Uterus (tissue), 4 donors: Measurements from ENCODE around the gene AJM1. TPM values are rescaled to one million over a fixed set of nuclear protein-coding genes. Genes with fewer than 3 reads are reported as not detected.
"Not testable (repeated sequence)": the region's sequence is repeated elsewhere in the genome, so short reads cannot be mapped to it uniquely, and the experiment has no call there.

ENCODE experiments used
- DNase-seq, 2 donors: peaks; one replicate each; pipeline ENCODE4 v3.0.0-alpha.2; 2019 to 2020
- H3K27ac ChIP-seq, 2 donors: fragments of 200-600 bp; sonication (generic); 1 replicate in 1 of 2; 2 replicates in 1 of 2; pipeline ENCODE4 v1.5.1; 2016 to 2018
- H3K27me3 ChIP-seq, 2 donors: fragments of 200-600 bp; sonication (generic); one replicate each; pipeline ENCODE4 v1.5.1; 2018 to 2019; ENCODE audit warnings: control low read depth in 1 of 2
- H3K36me3 ChIP-seq, 2 donors: fragments of 200-600 bp; sonication (generic); one replicate each; pipeline ENCODE4 v1.5.1; 2019; ENCODE audit warnings: control low read depth in 1 of 2
- H3K4me1 ChIP-seq, 2 donors: fragments of 200-600 bp; sonication (generic); one replicate each; pipeline ENCODE4 v1.5.1; 2018 to 2019; ENCODE audit warnings: control low read depth in 1 of 2
- H3K4me3 ChIP-seq, 2 donors: fragments of 200-600 bp; sonication (generic); 1 replicate in 1 of 2; 2 replicates in 1 of 2; pipeline ENCODE4 v1.5.1; 2018 to 2019; ENCODE audit warnings: mild to moderate bottlenecking in 1 of 2
- H3K9me3 ChIP-seq, 2 donors: fragments of 200-600 bp; sonication (generic); one replicate each; pipeline ENCODE4 v1.5.1; 2019; ENCODE audit warnings: control low read depth in 1 of 2
- POLR2A ChIP-seq, 2 donors: fragments of 450-650 bp; IDR thresholded peaks; one replicate each; pipeline ENCODE4 v1.6.1; 2016; ENCODE audit warnings: antibody characterized with exemption in 2 of 2, mild to moderate bottlenecking in 1 of 2, moderate library complexity in 1 of 2
- intact Hi-C: fragments of 100-400 bp; cut with DNase I; formaldehyde crosslinking; loops from one replicate; pipeline ENCODE4 v1.15.1; 2023; ENCODE audit warnings: low total_unique reads
- total RNA-seq, 4 donors: library from RNA; depleted of rRNA in 3 of 4; stranded (reverse); fragments of >200 nt in 3 of 4; gene quantifications; one replicate each; pipeline versions ENCODE4 v1.1.0 to v1.2.4, GENCODE V29; 2014 to 2023
- TF ChIP-seq, protein P1 (sequence below), 4 experiments: fragments of 200-600 bp in 2 of 4; fragments of 450-650 bp in 2 of 4; sonication (generic) in 2 of 4; IDR thresholded peaks; one replicate each; pipeline ENCODE4 v1.5.1; 2016 to 2019; ENCODE audit warnings: antibody characterized with exemption in 4 of 4, mild to moderate bottlenecking in 2 of 4, moderate library complexity in 1 of 4
- donor health status: DM: yes; HTN: yes; CAD: no.

The AJM1 gene
- total RNA-seq, 4 donors from 2014 or later, result 1.3 to 3.6 (median 3.6) TPM; not detected in 1

DNA sequence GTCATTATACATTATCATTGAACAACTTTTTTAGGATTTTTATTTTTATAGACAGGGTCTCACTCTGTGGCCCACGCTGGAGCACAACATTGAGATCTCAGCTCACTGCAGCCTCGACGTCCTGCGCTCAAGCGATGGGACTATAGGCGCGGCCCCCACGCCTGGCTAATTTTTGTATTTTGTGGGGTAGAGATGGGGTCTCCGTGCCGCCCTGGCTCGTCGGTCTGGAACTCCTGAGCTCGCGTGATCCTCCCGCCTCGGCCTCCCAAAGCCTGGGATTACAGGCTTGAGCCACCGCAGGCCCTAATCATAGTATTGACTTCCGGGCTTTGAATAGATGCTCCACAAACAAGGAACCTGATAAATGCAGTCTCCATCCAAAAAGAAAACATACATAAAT is 25.2 kb downstream of the AJM1 start:
- Histone ChIP-seq H3K4me1 (peaks cover 0 to 11% of the 10 kb centered on the region in 2 donors), H3K9me3 (no peaks in the 10 kb centered on the region), H3K4me3 (no peak overlapping the region), H3K27ac (no peak overlapping the region), H3K27me3 (no peaks in the 10 kb centered on the region), H3K36me3 (no peaks in the 10 kb centered on the region)
- TF ChIP-seq, protein P1, sequence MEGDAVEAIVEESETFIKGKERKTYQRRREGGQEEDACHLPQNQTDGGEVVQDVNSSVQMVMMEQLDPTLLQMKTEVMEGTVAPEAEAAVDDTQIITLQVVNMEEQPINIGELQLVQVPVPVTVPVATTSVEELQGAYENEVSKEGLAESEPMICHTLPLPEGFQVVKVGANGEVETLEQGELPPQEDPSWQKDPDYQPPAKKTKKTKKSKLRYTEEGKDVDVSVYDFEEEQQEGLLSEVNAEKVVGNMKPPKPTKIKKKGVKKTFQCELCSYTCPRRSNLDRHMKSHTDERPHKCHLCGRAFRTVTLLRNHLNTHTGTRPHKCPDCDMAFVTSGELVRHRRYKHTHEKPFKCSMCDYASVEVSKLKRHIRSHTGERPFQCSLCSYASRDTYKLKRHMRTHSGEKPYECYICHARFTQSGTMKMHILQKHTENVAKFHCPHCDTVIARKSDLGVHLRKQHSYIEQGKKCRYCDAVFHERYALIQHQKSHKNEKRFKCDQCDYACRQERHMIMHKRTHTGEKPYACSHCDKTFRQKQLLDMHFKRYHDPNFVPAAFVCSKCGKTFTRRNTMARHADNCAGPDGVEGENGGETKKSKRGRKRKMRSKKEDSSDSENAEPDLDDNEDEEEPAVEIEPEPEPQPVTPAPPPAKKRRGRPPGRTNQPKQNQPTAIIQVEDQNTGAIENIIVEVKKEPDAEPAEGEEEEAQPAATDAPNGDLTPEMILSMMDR (IDR thresholded peaks at IDR 0.05), result no peak
- TF ChIP-seq POLR2A (IDR thresholded peaks at IDR 0.05), result no peak
- no peak for DNase-seq
- intact Hi-C loops, result no loop called here

DNA sequence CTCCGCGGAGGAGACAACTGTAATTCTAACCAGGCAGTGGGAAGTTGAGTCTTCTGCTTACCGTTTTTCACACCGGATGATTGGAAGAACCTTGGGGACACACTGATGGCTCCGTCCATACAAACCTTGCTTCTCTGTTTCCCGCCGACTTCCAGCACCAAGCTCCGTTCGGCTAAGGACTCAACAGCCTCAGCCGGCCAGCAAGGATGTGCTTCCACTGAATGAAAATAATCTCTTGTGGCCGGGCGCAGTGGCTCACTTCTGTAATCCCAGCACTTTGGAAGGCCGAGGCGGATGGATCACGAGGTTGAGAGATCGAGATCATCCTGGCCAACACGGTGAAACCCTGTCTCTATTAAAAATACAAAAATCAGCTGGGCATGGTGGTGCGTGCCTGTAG is 25.6 kb downstream of the AJM1 start:
- H3K27ac ChIP-seq, result no peak overlapping the region

DNA sequence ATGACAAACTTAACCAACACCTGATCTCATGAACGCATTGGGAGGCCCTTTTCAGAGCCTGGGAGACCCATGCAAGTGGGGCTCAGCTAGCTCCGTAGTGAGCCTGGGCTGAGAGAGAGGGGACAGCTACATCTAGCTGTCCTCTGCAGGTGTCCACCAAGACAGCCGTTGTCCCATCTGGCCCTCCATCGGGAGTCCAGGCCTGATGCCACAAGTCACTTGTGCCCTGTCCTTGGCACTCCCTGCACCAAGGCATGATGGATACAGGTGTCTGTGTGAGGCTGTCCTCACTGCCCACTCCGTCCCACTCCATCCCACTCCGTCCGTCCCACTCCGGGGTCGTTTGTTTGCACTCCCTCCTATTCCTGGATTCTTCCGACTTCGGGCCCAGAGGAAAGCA is 26.4 kb downstream of the AJM1 start:
- Histone ChIP-seq H3K9me3 (no peaks in the 10 kb centered on the region), H3K36me3 (no peaks in the 10 kb centered on the region), H3K27ac (no peak overlapping the region), H3K4me1 (peaks cover 0 to 11% of the 10 kb centered on the region in 2 donors), H3K27me3 (no peaks in the 10 kb centered on the region), H3K4me3 (no peak overlapping the region)
- DNase-seq, result no peak
- TF ChIP-seq, protein P1 (IDR thresholded peaks at IDR 0.05), result no peak
- no peak for TF ChIP-seq POLR2A (IDR thresholded peaks at IDR 0.05)
- intact Hi-C loops, result no loop called here

More for the DNA sequence above, 25.6 kb downstream of the AJM1 start:
- Histone ChIP-seq H3K27me3 (no peaks in the 10 kb centered on the region), H3K36me3 (no peaks in the 10 kb centered on the region), H3K4me1 (peaks cover 0 to 11% of the 10 kb centered on the region in 2 donors), H3K4me3 (no peak overlapping the region), H3K9me3 (no peaks in the 10 kb centered on the region)
- DNase-seq, result no peak
- intact Hi-C loops, result no loop called here
- no peak for TF ChIP-seq POLR2A (IDR thresholded peaks at IDR 0.05)
- TF ChIP-seq, protein P1 (IDR thresholded peaks at IDR 0.05), result no peak

DNA sequence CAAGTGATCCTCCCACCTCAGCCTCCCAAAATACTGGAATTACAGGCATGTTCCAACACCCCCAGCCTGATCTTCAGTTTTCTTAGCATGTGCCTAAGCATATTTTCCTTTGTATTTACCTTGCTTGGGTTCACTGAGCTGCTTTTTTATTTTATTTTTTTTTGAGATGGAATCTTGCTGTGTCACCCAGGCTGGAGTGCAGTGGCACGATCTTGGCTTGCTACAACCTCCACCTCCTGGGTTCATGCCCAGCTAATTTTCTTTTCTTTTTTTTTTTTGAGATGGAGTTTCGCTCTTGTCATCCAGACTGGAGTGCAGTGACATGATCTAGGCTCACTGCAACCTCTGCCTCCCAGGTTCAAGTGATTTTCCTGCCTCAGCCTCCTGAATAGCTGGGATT is 27.3 kb downstream of the AJM1 start:
- H3K4me3 ChIP-seq, H3K4me1 ChIP-seq, H3K27me3 ChIP-seq, H3K9me3 ChIP-seq, H3K27ac ChIP-seq, H3K36me3 ChIP-seq, intact Hi-C loops, DNase-seq: not testable (repeated sequence)

DNA sequence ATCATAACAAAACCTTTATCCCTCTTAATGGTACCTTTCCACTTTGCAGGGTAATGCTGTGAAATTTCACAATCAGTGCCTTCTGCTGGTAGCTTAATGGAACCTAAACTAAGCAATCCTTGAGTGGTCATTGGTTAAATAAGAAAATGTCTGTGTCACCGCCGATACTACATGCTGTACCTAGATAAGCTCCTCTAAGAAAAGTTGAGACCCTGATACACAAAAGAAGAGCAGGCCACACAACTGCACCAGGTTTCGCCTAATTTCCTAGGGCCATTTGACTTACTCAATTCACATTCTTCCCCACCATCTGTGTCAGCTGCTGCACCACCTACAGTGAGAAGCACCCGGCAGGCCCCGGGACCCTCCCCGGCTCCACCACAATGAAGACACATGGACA is 32.9 kb downstream of the AJM1 start:
- Histone ChIP-seq H3K4me1 (no peaks in the 10 kb centered on the region), H3K4me3 (no peak overlapping the region), H3K9me3 (no peaks in the 10 kb centered on the region), H3K36me3 (no peaks in the 10 kb centered on the region), H3K27me3 (no peaks in the 10 kb centered on the region), H3K27ac (no peak overlapping the region)
- intact Hi-C loops, result no loop called here
- no peak for DNase-seq
- no peak for TF ChIP-seq POLR2A (IDR thresholded peaks at IDR 0.05)
- TF ChIP-seq, protein P1 (IDR thresholded peaks at IDR 0.05), result no peak

DNA sequence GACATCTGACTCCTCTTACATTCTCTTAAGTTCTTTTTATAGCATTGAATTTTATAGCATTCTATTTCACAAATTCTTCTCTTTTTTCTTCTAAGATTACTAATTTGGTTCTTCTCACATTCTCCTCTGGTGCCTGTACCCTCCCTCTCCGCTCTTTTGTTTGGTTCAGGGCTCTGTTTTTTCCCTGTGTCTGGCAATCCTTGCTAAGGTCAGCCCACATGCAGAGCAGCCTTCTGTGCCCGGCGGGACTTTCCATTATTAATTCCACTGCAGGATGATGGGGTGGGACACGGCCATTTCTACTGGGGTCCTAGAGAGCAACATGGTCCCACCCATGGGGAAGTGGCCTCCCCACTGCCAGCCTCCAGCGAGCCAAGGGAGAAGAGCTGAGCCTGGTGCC is 34.2 kb downstream of the AJM1 start:
- no peaks in the 10 kb centered on the region for H3K36me3 ChIP-seq
- no peaks in the 10 kb centered on the region for H3K4me1 ChIP-seq
- no peak for TF ChIP-seq POLR2A (IDR thresholded peaks at IDR 0.05)
- TF ChIP-seq, protein P1 (IDR thresholded peaks at IDR 0.05), result no peak
- H3K27ac ChIP-seq, result no peak overlapping the region
- no peak for DNase-seq
- no peaks in the 10 kb centered on the region for H3K27me3 ChIP-seq
- no peak overlapping the region for H3K4me3 ChIP-seq
- intact Hi-C loops, result no loop called here
- H3K9me3 ChIP-seq, result no peaks in the 10 kb centered on the region
